Measurements from ENCODE around the gene RBMS3. TPM values are rescaled to one million over a fixed set of nuclear protein-coding genes. Genes with fewer than 3 reads are reported as not detected.

Gene RBMS3
- total and polyA plus RNA-seq, 2 of the 13 experiments (the other 11 are each of a cell fraction or from before 2014, with no cell fraction given) = not detected

DNA sequence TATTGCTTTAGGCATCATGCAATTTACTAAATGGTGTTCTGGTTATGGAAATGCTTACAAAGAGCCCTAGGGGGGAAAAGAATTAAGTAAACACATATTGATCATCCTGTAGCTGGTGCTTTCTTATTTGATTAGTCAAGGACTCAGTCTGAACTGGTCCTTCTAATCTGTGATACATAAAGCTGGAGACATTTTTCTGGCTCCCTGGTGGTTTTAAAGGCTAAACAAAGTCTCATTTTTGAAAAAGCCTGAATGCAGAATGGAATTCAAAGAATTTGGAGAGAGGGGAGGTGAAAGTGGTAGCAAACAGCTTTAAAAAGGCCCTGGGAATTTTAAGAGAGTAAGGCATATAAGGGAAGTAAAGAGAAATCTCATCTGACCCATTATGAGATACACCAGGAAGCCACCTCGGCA, 149.7 kb downstream of the RBMS3 start:
- H3K36me3 ChIP-seq (replicated peaks in 1 of 2; ENCODE audit: control insufficient read depth in 1 of 2, insufficient read depth in 2 of 2, low read length in 2 of 2) = no peaks in the 10 kb centered on the region
- no peak overlapping the region for H3K4me3 ChIP-seq (replicated peaks in 1 of 3; ENCODE audit: insufficient read depth in 1 of 3, low read depth in 2 of 3, low read length in 3 of 3)
- intact Hi-C loops (cut with micrococcal nuclease; ENCODE audit: unreplicated experiment) (no loop called here), in situ Hi-C loops (cut with HindIII; ENCODE audit: extremely low pct_ligation_motif_present, low pct_unique_long_range_greater_than_20kb) (no loop called here)
- ATAC-seq (no peak), FAIRE-seq (no peak), DNase-seq (ENCODE audit: low spot score) (no peak)
- H3K27me3 ChIP-seq (ENCODE audit: control insufficient read depth in 1 of 2, insufficient read depth in 2 of 2, low read length in 2 of 2) = no peaks in the 10 kb centered on the region
- no peak overlapping the region for H2AFZ ChIP-seq (ENCODE audit: low read length)
- H3K9ac ChIP-seq (ENCODE audit: insufficient read depth, low read depth, low read length) = no peak overlapping the region
- H3K27ac ChIP-seq (ENCODE audit: extremely low read length, insufficient read depth, low read length) = no peak overlapping the region
- H3K79me2 ChIP-seq (ENCODE audit: insufficient read depth, low read length) = no peaks in the 10 kb centered on the region
- no peaks in the 10 kb centered on the region for H3K9me3 ChIP-seq (ENCODE audit: low read length)
- POLR2A ChIA-PET = interaction anchor here (0.6 kb wide), 1 partner anchor 354 kb away, joined by 3 read pairs; no protein-coding TSS in a partner anchor
- CTCF ChIA-PET (ENCODE audit: low intra/inter-chr PET ratio, low total read pairs) = no interaction called here
- no peak overlapping the region for H3K4me2 ChIP-seq (ENCODE audit: low read depth, low read length)
- no peak for TF ChIP-seq ATF7 (IDR thresholded peaks at IDR 0.05)
- TF ChIP-seq ATF7 (CRISPR knock-in tag; IDR thresholded peaks at IDR 0.05) = no peak
- no peak for TF ChIP-seq ARNT2 (CRISPR knock-in tag; IDR thresholded peaks at IDR 0.05; ENCODE audit: low read depth)
- TF ChIP-seq ZNF34 (CRISPR knock-in tag; IDR thresholded peaks at IDR 0.05; ENCODE audit: borderline replicate concordance) = no peak
- no peak for TF ChIP-seq MAF1 (CRISPR knock-in tag; IDR thresholded peaks at IDR 0.05; ENCODE audit: borderline replicate concordance)
- no peak for TF ChIP-seq SOX6 (IDR thresholded peaks at IDR 0.05)
- TF ChIP-seq SOX6 (CRISPR knock-in tag; IDR thresholded peaks at IDR 0.05) = no peak
- no peak for TF ChIP-seq NR3C1 (CRISPR knock-in tag; IDR thresholded peaks at IDR 0.05)
- TF ChIP-seq HDAC6 (IDR thresholded peaks at IDR 0.05; ENCODE audit: low read depth, low read length) = no peak
- TF ChIP-seq TARDBP (CRISPR knock-in tag; IDR thresholded peaks at IDR 0.05) = no peak
- TF ChIP-seq MXI1 (IDR thresholded peaks at IDR 0.05; ENCODE audit: borderline replicate concordance, low read depth, low read length) = no peak
- TF ChIP-seq ZNF720 (CRISPR knock-in tag; IDR thresholded peaks at IDR 0.05) = no peak
- TF ChIP-seq KLF16 (CRISPR knock-in tag; IDR thresholded peaks at IDR 0.05) = no peak
- TF ChIP-seq ATF4 (CRISPR knock-in tag; IDR thresholded peaks at IDR 0.05) = no peak
- TF ChIP-seq YY1 (IDR thresholded peaks at IDR 0.05; ENCODE audit: insufficient read depth, insufficient replicate concordance, low read depth, low read length) = no peak
- TF ChIP-seq ZNF160 (CRISPR knock-in tag; IDR thresholded peaks at IDR 0.05) = no peak
- TF ChIP-seq RFX3 (CRISPR knock-in tag; IDR thresholded peaks at IDR 0.05) = no peak
- TF ChIP-seq, protein P1, sequence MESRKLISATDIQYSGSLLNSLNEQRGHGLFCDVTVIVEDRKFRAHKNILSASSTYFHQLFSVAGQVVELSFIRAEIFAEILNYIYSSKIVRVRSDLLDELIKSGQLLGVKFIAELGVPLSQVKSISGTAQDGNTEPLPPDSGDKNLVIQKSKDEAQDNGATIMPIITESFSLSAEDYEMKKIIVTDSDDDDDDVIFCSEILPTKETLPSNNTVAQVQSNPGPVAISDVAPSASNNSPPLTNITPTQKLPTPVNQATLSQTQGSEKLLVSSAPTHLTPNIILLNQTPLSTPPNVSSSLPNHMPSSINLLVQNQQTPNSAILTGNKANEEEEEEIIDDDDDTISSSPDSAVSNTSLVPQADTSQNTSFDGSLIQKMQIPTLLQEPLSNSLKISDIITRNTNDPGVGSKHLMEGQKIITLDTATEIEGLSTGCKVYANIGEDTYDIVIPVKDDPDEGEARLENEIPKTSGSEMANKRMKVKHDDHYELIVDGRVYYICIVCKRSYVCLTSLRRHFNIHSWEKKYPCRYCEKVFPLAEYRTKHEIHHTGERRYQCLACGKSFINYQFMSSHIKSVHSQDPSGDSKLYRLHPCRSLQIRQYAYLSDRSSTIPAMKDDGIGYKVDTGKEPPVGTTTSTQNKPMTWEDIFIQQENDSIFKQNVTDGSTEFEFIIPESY (CRISPR knock-in tag; IDR thresholded peaks at IDR 0.05) = no peak
- TF ChIP-seq AKAP8 (CRISPR knock-in tag; IDR thresholded peaks at IDR 0.05) = no peak
- TF ChIP-seq ZNF597 (CRISPR knock-in tag; IDR thresholded peaks at IDR 0.05) = no peak
- no TSS peak for BruUV-seq (replicated peaks)
- H4K20me1 ChIP-seq (ENCODE audit: insufficient read depth, low read length) = no peaks in the 10 kb centered on the region
- H3K4me1 ChIP-seq (ENCODE audit: insufficient read depth, low read length) = no peaks in the 10 kb centered on the region
- WGBS (ENCODE audit: low lambda C conversion rate) = 0% methylated on average over 1 of the region's 1 CpG
